Naive B cell (primary cell): ENCODE measurements around the gene ZNF107. TPM values are rescaled to one million over a fixed set of nuclear protein-coding genes. Genes with fewer than 3 reads are reported as not detected.
"Not testable (repeated sequence)": the region's sequence is repeated elsewhere in the genome, so short reads cannot be mapped to it uniquely, and the experiment has no call there.

Experiments used
- ATAC-seq, 2 donors: fragments of 150-1000 bp; cut with Tn5 transposase; 2 replicates each; pipeline ENCODE4 v1.10.0; 2021; ENCODE audit warnings: low read depth in 2 of 2, mild to moderate bottlenecking in 2 of 2, moderate library complexity in 2 of 2
- DNase-seq: peaks from one replicate; pipeline ENCODE4 v3.0.0; 2022
- H3K27ac Mint-ChIP-seq, 6 donors: one replicate each; pipeline ENCODE4 v1.8.0; 2020 to 2022; ENCODE audit warnings: mild to moderate bottlenecking in 6 of 6, mixed read lengths in 6 of 6, moderate library complexity in 5 of 6, inconsistent platforms in 2 of 6
- H3K27me3 Mint-ChIP-seq, 3 donors: one replicate each; pipeline ENCODE4 v1.8.0; 2021 to 2022; ENCODE audit warnings: mixed read lengths in 3 of 3, mild to moderate bottlenecking in 1 of 3
- H3K36me3 Mint-ChIP-seq, 2 donors: one replicate each; pipeline ENCODE4 v1.8.0; 2020 to 2022; ENCODE audit warnings: mixed read lengths in 2 of 2, inconsistent platforms in 1 of 2, mild to moderate bottlenecking in 1 of 2
- H3K4me1 Mint-ChIP-seq, 3 donors: one replicate each; pipeline ENCODE4 v1.8.0; 2020 to 2022; ENCODE audit warnings: mixed read lengths in 3 of 3, inconsistent platforms in 1 of 3, mild to moderate bottlenecking in 1 of 3, moderate library complexity in 1 of 3
- H3K4me3 Mint-ChIP-seq, 8 donors: one replicate each; pipeline ENCODE4 v1.8.0; 2020 to 2022; ENCODE audit warnings: mild to moderate bottlenecking in 8 of 8, mixed read lengths in 8 of 8, moderate library complexity in 8 of 8, inconsistent platforms in 2 of 8
- H3K9me3 Mint-ChIP-seq, 7 donors: one replicate each; pipeline ENCODE4 v1.8.0; 2020 to 2022; ENCODE audit warnings: mixed read lengths in 7 of 7, mild to moderate bottlenecking in 5 of 7, inconsistent platforms in 2 of 7, moderate library complexity in 1 of 7
- polyA plus RNA-seq, 6 donors: library from polyadenylated mRNA; unstranded; fragments of 300-500 nt; fragmentation: Illumina TruSeq; gene quantifications; one replicate each; pipeline ENCODE4 v1.2.3, GENCODE V29; 2021; ENCODE audit warnings: low read depth in 6 of 6

Gene ZNF107
- polyA plus RNA-seq, 6 donors from 2014 or later, result 13.6 to 37.3 (median 23.6) TPM

DNA sequence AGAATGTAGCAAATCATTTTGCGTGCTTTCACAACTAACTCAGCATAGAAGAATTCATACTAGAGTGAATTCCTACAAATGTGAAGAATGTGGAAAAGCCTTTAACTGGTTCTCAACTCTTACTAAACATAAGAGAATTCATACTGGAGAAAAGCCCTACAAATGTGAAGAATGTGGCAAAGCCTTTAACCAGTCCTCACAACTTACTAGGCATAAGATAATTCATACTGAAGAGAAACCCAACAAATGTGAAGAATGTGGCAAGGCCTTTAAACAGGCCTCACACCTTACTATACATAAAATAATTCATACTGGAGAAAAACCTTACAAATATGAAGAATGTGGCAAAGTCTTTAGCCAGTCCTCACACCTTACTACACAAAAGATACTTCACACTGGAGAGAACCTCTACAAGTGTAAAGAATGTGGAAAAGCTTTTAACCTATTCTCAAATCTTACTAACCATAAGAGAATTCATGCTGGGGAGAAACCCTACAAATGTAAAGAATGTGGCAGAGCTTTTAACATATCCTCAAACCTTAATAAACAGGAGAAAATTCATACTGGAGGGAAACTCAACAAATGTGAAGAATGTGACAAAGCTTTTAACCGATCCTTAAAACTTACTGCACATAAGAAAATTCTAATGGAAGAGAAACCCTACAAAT, 40.8 kb downstream of the ZNF107 start:
- Mint-ChIP-seq H3K9me3 (peaks cover 0 to 72% (median 66%) of the 10 kb centered on the region in 7 donors), H3K27me3 (no peaks in the 10 kb centered on the region), H3K36me3 (peaks cover 18 to 20% of the 10 kb centered on the region in 2 donors), H3K4me3 (no peak overlapping the region), H3K27ac (no peak overlapping the region), H3K4me1 (no peaks in the 10 kb centered on the region)
- ATAC-seq (no peak), DNase-seq (no peak)

DNA sequence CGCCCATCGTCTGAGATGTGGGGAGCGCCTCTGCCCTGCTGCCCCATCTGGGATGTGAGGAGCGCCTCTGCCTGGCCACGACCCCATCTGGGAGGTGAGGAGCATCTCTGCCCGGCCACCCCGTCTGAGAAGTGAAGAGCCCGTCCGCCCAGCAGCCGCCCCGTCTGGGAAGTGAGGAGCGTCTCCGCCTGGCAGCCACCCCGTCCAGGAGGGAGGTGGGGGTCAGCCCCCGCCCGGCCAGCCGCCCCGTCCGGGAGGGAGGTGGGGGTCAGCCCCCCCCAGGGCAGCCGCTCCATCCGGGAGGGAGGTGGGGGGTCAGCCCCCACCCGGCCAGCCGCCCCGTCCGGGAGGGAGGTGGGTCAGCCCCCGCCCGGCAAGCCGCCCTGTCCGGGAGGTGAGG, 52.0 kb downstream of the ZNF107 start:
- H3K4me3 Mint-ChIP-seq, ATAC-seq, H3K27ac Mint-ChIP-seq, H3K4me1 Mint-ChIP-seq, DNase-seq, H3K27me3 Mint-ChIP-seq, H3K36me3 Mint-ChIP-seq: not testable (repeated sequence)
- peaks cover 0 to 50% (median 35%) of the 10 kb centered on the region in 7 donors for H3K9me3 Mint-ChIP-seq

- Mint-ChIP-seq H3K27ac (no peak overlapping the region), H3K27me3 (no peaks in the 10 kb centered on the region), H3K4me3 (no peak overlapping the region), H3K9me3 (peaks cover 10 to 57% (median 51%) of the 10 kb centered on the region in 7 donors), H3K4me1 (no peaks in the 10 kb centered on the region), H3K36me3 (peaks cover 12 to 26% of the 10 kb centered on the region in 2 donors)
- DNase-seq (no peak), ATAC-seq (no peak)
Observed at GRCh38 chr7:64729089-64729848, 63.3 kb downstream of the ZNF107 start.

DNA sequence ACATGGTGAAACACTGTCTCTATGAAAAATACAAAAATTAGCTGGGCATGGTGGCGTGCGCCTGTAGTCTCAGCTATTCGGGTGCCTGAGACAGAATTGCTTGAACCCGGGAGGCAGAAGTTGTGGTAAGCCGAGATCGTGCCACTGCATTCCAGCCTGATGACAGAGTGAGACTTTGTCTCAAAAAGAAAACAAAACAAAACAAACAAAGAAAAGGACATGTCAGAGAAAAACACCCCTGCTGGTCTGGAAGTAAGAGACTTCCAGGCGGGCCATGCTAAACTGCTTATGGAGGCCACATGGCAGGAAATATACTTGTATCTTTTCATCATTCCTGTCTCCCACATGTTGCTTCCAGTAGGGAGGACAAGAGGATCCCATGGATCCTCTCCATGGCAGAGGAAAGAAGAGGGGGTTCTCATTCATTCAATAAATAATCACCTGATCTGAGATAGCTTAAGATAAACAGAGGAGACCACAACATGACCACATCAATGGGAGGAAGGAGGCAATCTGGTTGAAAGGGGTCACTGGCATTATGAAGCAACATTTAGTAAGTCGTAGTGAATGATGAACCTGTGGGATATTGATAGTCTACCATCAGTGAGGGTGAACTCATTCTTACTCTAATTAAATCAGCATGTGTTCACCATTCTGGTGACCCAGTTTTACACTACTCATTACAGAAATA, 67.8 kb downstream of the ZNF107 start:
- H3K27ac Mint-ChIP-seq, result no peak overlapping the region
- no peaks in the 10 kb centered on the region for H3K27me3 Mint-ChIP-seq
- H3K36me3 Mint-ChIP-seq, result peaks cover 2 to 4% of the 10 kb centered on the region in 2 donors
- ATAC-seq (no peak), DNase-seq (no peak)
- H3K4me1 Mint-ChIP-seq, result no peaks in the 10 kb centered on the region
- H3K9me3 Mint-ChIP-seq, result peaks cover 3 to 32% (median 20%) of the 10 kb centered on the region in 7 donors
- H3K4me3 Mint-ChIP-seq, result no peak overlapping the region

GRCh38 chr7:64736575-64736974, 70.6 kb downstream of the ZNF107 start:
- no peak overlapping the region for H3K27ac Mint-ChIP-seq
- H3K9me3 Mint-ChIP-seq, result peaks cover 0 to 21% (median 14%) of the 10 kb centered on the region in 7 donors
- no peak for ATAC-seq
- no peaks in the 10 kb centered on the region for H3K4me1 Mint-ChIP-seq
- DNase-seq, result no peak
- H3K27me3 Mint-ChIP-seq, result no peaks in the 10 kb centered on the region
- no peaks in the 10 kb centered on the region for H3K36me3 Mint-ChIP-seq
- no peak overlapping the region for H3K4me3 Mint-ChIP-seq

- not testable (repeated sequence) for H3K27me3 Mint-ChIP-seq, ATAC-seq, H3K4me1 Mint-ChIP-seq, H3K27ac Mint-ChIP-seq, H3K36me3 Mint-ChIP-seq, DNase-seq, H3K4me3 Mint-ChIP-seq
- H3K9me3 Mint-ChIP-seq, result peaks cover 0 to 18% (median 14%) of the 10 kb centered on the region in 7 donors
Observed at GRCh38 chr7:64738403-64738802, 72.5 kb downstream of the ZNF107 start.

DNA sequence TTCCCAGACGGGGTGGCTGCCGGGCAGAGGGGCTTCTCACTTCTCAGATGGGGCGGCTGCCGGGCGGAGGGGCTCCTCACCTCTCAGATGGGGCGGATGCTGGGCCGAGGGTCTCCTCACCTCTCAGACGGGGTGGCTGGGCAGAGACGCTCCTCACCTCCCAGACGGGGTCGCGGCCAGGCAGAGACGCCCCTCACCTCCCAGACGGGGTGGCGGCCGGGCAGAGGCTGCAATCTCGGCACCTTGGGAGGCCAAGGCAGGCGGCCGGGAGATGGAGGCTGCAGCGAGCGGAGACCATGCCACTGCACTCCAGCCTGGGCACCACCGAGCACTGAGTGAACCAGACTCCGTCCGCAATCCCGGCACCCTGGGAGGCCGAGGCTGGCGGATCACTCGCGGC, 73.0 kb downstream of the ZNF107 start:
- not testable (repeated sequence) for H3K36me3 Mint-ChIP-seq, H3K4me1 Mint-ChIP-seq
- peaks cover 0 to 15% (median 13%) of the 10 kb centered on the region in 7 donors for H3K9me3 Mint-ChIP-seq

GRCh38 chr7:64744680-64745079, 78.7 kb downstream of the ZNF107 start:
- no peak for ATAC-seq
- Mint-ChIP-seq H3K4me3 (no peak overlapping the region), H3K27me3 (no peaks in the 10 kb centered on the region), H3K27ac (peak overlapping the region in 1 of 6 donors; percentile 28), H3K9me3 (peaks cover 2 to 37% (median 22%) of the 10 kb centered on the region in 7 donors), H3K36me3 (no peaks in the 10 kb centered on the region), H3K4me1 (no peaks in the 10 kb centered on the region)
- DNase-seq, result no peak

More for the DNA sequence above, 73.0 kb downstream of the ZNF107 start:
- not testable (repeated sequence) for H3K27ac Mint-ChIP-seq, H3K27me3 Mint-ChIP-seq, DNase-seq, ATAC-seq, H3K4me3 Mint-ChIP-seq

GRCh38 chr7:64747802-64748201, 81.9 kb downstream of the ZNF107 start:
- H3K4me3 Mint-ChIP-seq, result no peak overlapping the region
- H3K27ac Mint-ChIP-seq, result no peak overlapping the region
- no peaks in the 10 kb centered on the region for H3K27me3 Mint-ChIP-seq
- DNase-seq (no peak), ATAC-seq (no peak)
- no peaks in the 10 kb centered on the region for H3K36me3 Mint-ChIP-seq
- peaks cover 2 to 39% (median 19%) of the 10 kb centered on the region in 7 donors for H3K9me3 Mint-ChIP-seq
- H3K4me1 Mint-ChIP-seq, result no peaks in the 10 kb centered on the region

GRCh38 chr7:64753032-64753431, 87.1 kb downstream of the ZNF107 start:
- no peak for DNase-seq
- Mint-ChIP-seq H3K4me1 (no peaks in the 10 kb centered on the region), H3K36me3 (no peaks in the 10 kb centered on the region), H3K27me3 (no peaks in the 10 kb centered on the region), H3K27ac (no peak overlapping the region), H3K9me3 (peaks cover 0 to 22% (median 7%) of the 10 kb centered on the region in 7 donors), H3K4me3 (no peak overlapping the region)
- ATAC-seq, result no peak

DNA sequence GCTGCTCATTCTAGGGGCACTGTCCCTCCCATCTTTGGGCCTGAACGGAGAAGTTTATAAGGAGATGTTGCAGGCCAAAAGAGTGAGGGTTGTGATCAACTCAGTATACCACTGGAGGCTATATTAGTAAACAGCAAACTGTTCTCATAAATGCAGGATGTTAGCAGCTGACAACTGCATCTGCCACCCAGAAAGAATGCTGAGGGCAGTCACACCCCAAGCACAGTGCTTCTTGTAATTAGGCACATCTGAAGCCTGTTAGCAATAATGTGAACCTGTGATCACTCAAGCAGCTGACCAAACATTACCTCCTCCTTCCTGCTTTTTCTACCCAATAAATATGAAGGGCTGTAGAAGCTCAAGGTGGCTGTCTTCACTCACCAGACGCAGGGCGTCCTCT, 89.9 kb downstream of the ZNF107 start:
- Mint-ChIP-seq H3K4me1 (no peaks in the 10 kb centered on the region), H3K36me3 (no peaks in the 10 kb centered on the region), H3K27me3 (no peaks in the 10 kb centered on the region), H3K4me3 (no peak overlapping the region), H3K27ac (no peak overlapping the region), H3K9me3 (peaks cover 0 to 11% (median 4%) of the 10 kb centered on the region in 7 donors)
- ATAC-seq (no peak), DNase-seq (no peak)

GRCh38 chr7:64758151-64758550, 92.2 kb downstream of the ZNF107 start:
- DNase-seq, result no peak
- Mint-ChIP-seq H3K36me3 (no peaks in the 10 kb centered on the region), H3K4me1 (no peaks in the 10 kb centered on the region), H3K27ac (no peak overlapping the region), H3K27me3 (no peaks in the 10 kb centered on the region), H3K4me3 (no peak overlapping the region), H3K9me3 (peaks cover 0 to 12% (median 0%) of the 10 kb centered on the region in 7 donors)
- ATAC-seq, result no peak
